OCI-LY7 (cell line): ENCODE data around the gene RBKS. TPM values are rescaled to one million over a fixed set of nuclear protein-coding genes. Genes with fewer than 3 reads are reported as not detected.

Source experiments
- BruUV-seq: library from RNA; stranded (reverse); fragments of 400-500 nt; replicated peaks from 2 replicates; lab custom pipeline; 2021; lab: Mats Ljungman, UMichigan
- CTCF ChIA-PET: fragments of 300-600 bp; sonication (Branson Sonifier 250); formaldehyde crosslinking; loops from one replicate; lab custom pipeline; 2022; ENCODE audit warnings: antibody characterized with exemption; ENCODE audit not compliant: unreplicated experiment; lab: Charles Lee
- POLR2A ChIA-PET: fragments of 300-600 bp; sonication (Branson Sonifier 250); formaldehyde crosslinking; loops from one replicate; lab custom pipeline; 2022; ENCODE audit warnings: antibody characterized with exemption; lab: Charles Lee
- DNase-seq: peaks from one replicate; pipeline ENCODE4 v3.0.0-alpha.2; 2015; ENCODE audit warnings: low spot score
- H2AFZ ChIP-seq: fragments of 200-600 bp; sonication (generic), shearing (Covaris generic); 2 replicates; pipeline ENCODE4 v1.6.1; 2014; ENCODE audit warnings: mild to moderate bottlenecking, antibody characterized with exemption, low read length, moderate library complexity
- H3K27ac ChIP-seq: fragments of 200-600 bp; sonication (generic); 2 replicates; pipeline ENCODE4 v1.5.1; 2014; ENCODE audit warnings: mixed run types, low read depth, mild to moderate bottlenecking, moderate library complexity, low read length, inconsistent platforms; ENCODE audit not compliant: poor library complexity, severe bottlenecking
- H3K36me3 ChIP-seq: fragments of 200-600 bp; sonication (generic); 2 replicates; pipeline ENCODE4 v1.6.1; 2014; ENCODE audit warnings: mild to moderate bottlenecking, antibody characterized with exemption, low read length, moderate library complexity, mixed read lengths; ENCODE audit not compliant: insufficient read depth
- H3K4me1 ChIP-seq: fragments of 200-600 bp; sonication (generic); 2 replicates; pipeline ENCODE4 v1.5.1; 2014; ENCODE audit warnings: mild to moderate bottlenecking, low read length; ENCODE audit not compliant: insufficient read depth, poor library complexity, severe bottlenecking
- H3K4me2 ChIP-seq: fragments of 200-600 bp; sonication (generic); 2 replicates; pipeline ENCODE4 v1.6.1; 2014; ENCODE audit warnings: mild to moderate bottlenecking, low read length
- H3K4me3 ChIP-seq: fragments of 200-600 bp; sonication (generic); 2 replicates; pipeline ENCODE4 v1.5.1; 2014; ENCODE audit warnings: mild to moderate bottlenecking, low read depth, low read length; ENCODE audit not compliant: poor library complexity, severe bottlenecking
- H3K79me2 ChIP-seq: fragments of 200-600 bp; sonication (generic); 2 replicates; pipeline ENCODE4 v1.6.1; 2016; ENCODE audit warnings: low read depth, mild to moderate bottlenecking, low read length, moderate library complexity, mixed read lengths; ENCODE audit not compliant: insufficient read depth
- H3K9me2 ChIP-seq: fragments of 200-600 bp; sonication (generic); 2 replicates; pipeline ENCODE4 v1.6.1; 2016; ENCODE audit warnings: mild to moderate bottlenecking, low read length, mixed read lengths; ENCODE audit not compliant: insufficient read depth
- H3K9me3 ChIP-seq: fragments of 200-600 bp; sonication (generic); 2 replicates; pipeline ENCODE4 v1.6.1; 2014; ENCODE audit warnings: mild to moderate bottlenecking, mixed run types, low read length, mixed read lengths
- H4K20me1 ChIP-seq: fragments of 200-600 bp; sonication (generic); 2 replicates; pipeline ENCODE4 v1.6.1; 2014; ENCODE audit warnings: mild to moderate bottlenecking, antibody characterized with exemption, low read length, moderate library complexity, mixed read lengths; ENCODE audit not compliant: insufficient read depth
- CTCF ChIP-seq: fragments of 200-600 bp; sonication (generic); conservative IDR thresholded peaks from 2 replicates; pipeline ENCODE4 v1.5.1; 2014; ENCODE audit warnings: mild to moderate bottlenecking, antibody characterized with exemption, low read length, moderate library complexity, mixed read lengths
- EZH2phosphoT487 ChIP-seq: fragments of 200-600 bp; sonication (generic); IDR thresholded peaks from 2 replicates; pipeline ENCODE4 v1.6.1; 2018; ENCODE audit warnings: low read depth, borderline replicate concordance, mild to moderate bottlenecking, mixed run types, antibody characterized with exemption, low read length, moderate library complexity, mixed read lengths
- intact Hi-C: fragments of 100-400 bp; cut with micrococcal nuclease; formaldehyde crosslinking; loops from one replicate; pipeline ENCODE4 v1.10.0; 2022; ENCODE audit not compliant: unreplicated experiment
- total RNA-seq, 2 experiments: library from RNA; depleted of rRNA in 1 of 2; stranded (reverse); fragments of >200 nt in 1 of 2; shearing (Covaris generic) in 1 of 2; gene quantifications; 2 replicates each; pipeline ENCODE4 v1.2.3, GENCODE V29; 2014 to 2022

RBKS gene
- total RNA-seq, 2 experiments from 2014 or later, result 1.1 TPM

GRCh38 chr2:27903018-27903417, 12.8 kb upstream of the RBKS start:
- POLR2A ChIA-PET, result no interaction called here
- Histone ChIP-seq H3K4me1 (no peaks in the 10 kb centered on the region), H4K20me1 (no peaks in the 10 kb centered on the region), H3K27ac (no peak overlapping the region), H3K79me2 (no peaks in the 10 kb centered on the region), H2AFZ (no peak overlapping the region), H3K4me2 (no peak overlapping the region), H3K4me3 (no peak overlapping the region), H3K36me3 (peaks cover 3% of the 10 kb centered on the region), H3K9me2 (no peaks in the 10 kb centered on the region), H3K9me3 (no peaks in the 10 kb centered on the region)
- CTCF ChIA-PET, result no interaction called here
- no TSS peak for BruUV-seq
- no peak for DNase-seq
- TF ChIP-seq CTCF, result no peak
- no peak for TF ChIP-seq EZH2phosphoT487
- intact Hi-C loops, result no loop called here

GRCh38 chr2:27902098-27902497, 11.9 kb upstream of the RBKS start:
- no TSS peak for BruUV-seq
- H3K79me2 ChIP-seq, result no peaks in the 10 kb centered on the region
- POLR2A ChIA-PET, result no interaction called here

GRCh38 chr2:27901234-27901633, 11.0 kb upstream of the RBKS start:
- Histone ChIP-seq H3K9me3 (no peaks in the 10 kb centered on the region), H3K4me1 (no peaks in the 10 kb centered on the region), H3K4me3 (no peak overlapping the region), H3K27ac (no peak overlapping the region), H3K36me3 (peaks cover 13% of the 10 kb centered on the region), H3K79me2 (no peaks in the 10 kb centered on the region), H4K20me1 (no peaks in the 10 kb centered on the region), H2AFZ (no peak overlapping the region), H3K4me2 (no peak overlapping the region), H3K9me2 (no peaks in the 10 kb centered on the region)
- intact Hi-C loops, result no loop called here
- CTCF ChIA-PET, result no interaction called here
- TF ChIP-seq CTCF, result no peak
- TF ChIP-seq EZH2phosphoT487, result no peak
- no TSS peak for BruUV-seq
- no peak for DNase-seq
- POLR2A ChIA-PET, result no interaction called here

More at GRCh38 chr2:27902098-27902497, 11.9 kb upstream of the RBKS start:
- no peak overlapping the region for H2AFZ ChIP-seq
- H4K20me1 ChIP-seq, result no peaks in the 10 kb centered on the region
- H3K27ac ChIP-seq, result no peak overlapping the region
- CTCF ChIA-PET, result no interaction called here
- intact Hi-C loops, result no loop called here
- TF ChIP-seq EZH2phosphoT487 (no peak), CTCF (no peak)
- H3K9me3 ChIP-seq, result no peaks in the 10 kb centered on the region
- no peak for DNase-seq
- H3K4me2 ChIP-seq, result no peak overlapping the region
- no peaks in the 10 kb centered on the region for H3K9me2 ChIP-seq
- no peaks in the 10 kb centered on the region for H3K4me1 ChIP-seq
- peaks cover 5% of the 10 kb centered on the region for H3K36me3 ChIP-seq
- no peak overlapping the region for H3K4me3 ChIP-seq
